Astrocyte (in vitro differentiated cells and primary cell): ENCODE data around the gene TIMM22.

Source experiments
- CTCF ChIP-seq: IDR thresholded peaks from 2 replicates; pipeline ENCODE4 v1.5.1; 2011; ENCODE audit warnings: low read depth, mild to moderate bottlenecking, inconsistent platforms, low read length, moderate library complexity; ENCODE audit not compliant: insufficient read depth
- EZH2 ChIP-seq: IDR thresholded peaks from 2 replicates; pipeline ENCODE4 v1.6.1; 2012; ENCODE audit warnings: mild to moderate bottlenecking, low read length, inconsistent platforms; ENCODE audit not compliant: insufficient read depth

GRCh38 chr17:1007310-1008007, 10.5 kb downstream of the TIMM22 start:
- TF ChIP-seq CTCF (no peak), EZH2 (no peak)
